Right ventricle myocardium superior (tissue), 1 donor: ENCODE measurements around the gene CHD9. TPM values are rescaled to one million over a fixed set of nuclear protein-coding genes. Genes with fewer than 3 reads are reported as not detected.
"Not testable (repeated sequence)": the region's sequence is repeated elsewhere in the genome, so short reads cannot be mapped to it uniquely, and the experiment has no call there.

ENCODE experiments used
- ATAC-seq: fragments of 200-7000 bp; cut with Tn5 transposase; one replicate; pipeline ENCODE4 v1.9.1; 2020; ENCODE audit warnings: mild to moderate bottlenecking; ENCODE audit not compliant: poor library complexity
- DNase-seq: peaks from one replicate; pipeline ENCODE4 v3.0.0-alpha.2; 2020
- intact Hi-C: fragments of 100-400 bp; cut with DNase I; formaldehyde crosslinking; loops from one replicate; pipeline ENCODE4 v1.11.2; 2022
- long read RNA-seq: library from polyadenylated mRNA; unstranded; transcript quantifications from one replicate; pipeline ENCODE4 v2.0.0, GENCODE V29; 2021
- total RNA-seq: library from RNA; stranded (reverse); fragmentation: NEBNext Ultra II Directional; extraction: Animal tissue kit (Norgen Biotek cat#: 25700); gene quantifications from one replicate; pipeline ENCODE4 v1.2.1, GENCODE V29; 2021
- donor health status: DM: no; HTN: yes; CAD: no; lungs with severe emphysema.

CHD9 gene
- 39.5 TPM for total RNA-seq
- long read RNA-seq, partial matches to known transcripts = 3 of 6 reads
- long read RNA-seq, other reads (novel, unspliced or antisense) = 2 of 6 reads

- ATAC-seq (peak; percentile 96), DNase-seq (peak; percentile 91)
- intact Hi-C loops = loop anchor here (2.0 to 10.0 kb wide), 5 partner anchors 37 to 230 kb away; no protein-coding TSS in a partner anchor
Measured at GRCh38 chr16:53054670-53055485, at the start of gene CHD9. TSS of gene CHD9 (plus strand) at chr16:53054991. CDS start at chr16:53156090, 101,099 bp downstream.

GRCh38 chr16:53007095-53007494 lies 47.7 kb upstream of the CHD9 start:
- no peak for DNase-seq

GRCh38 chr16:53014287-53014686 lies 40.5 kb upstream of the CHD9 start:
- intact Hi-C loops = no loop called here
- ATAC-seq = no peak
- no peak for DNase-seq

More at GRCh38 chr16:53007095-53007494, 47.7 kb upstream of the CHD9 start:
- ATAC-seq = no peak
- intact Hi-C loops = no loop called here

- intact Hi-C loops = no loop called here
- DNase-seq (no peak), ATAC-seq (no peak)
Measured at GRCh38 chr16:53018834-53019416, 35.9 kb upstream of the CHD9 start.

GRCh38 chr16:53022374-53022773 lies 32.4 kb upstream of the CHD9 start:
- DNase-seq (no peak), ATAC-seq (peak; percentile 56)

GRCh38 chr16:53024045-53024444 lies 30.7 kb upstream of the CHD9 start:
- intact Hi-C loops = no loop called here
- ATAC-seq (no peak), DNase-seq (no peak)

More at GRCh38 chr16:53022374-53022773, 32.4 kb upstream of the CHD9 start:
- intact Hi-C loops = no loop called here

- intact Hi-C loops = no loop called here
- no peak for ATAC-seq
- DNase-seq = no peak
Measured at GRCh38 chr16:53029971-53030370, 24.8 kb upstream of the CHD9 start.

- intact Hi-C loops = no loop called here
- DNase-seq (no peak), ATAC-seq (peak; percentile 59)
Measured at GRCh38 chr16:53031323-53031942, 23.4 kb upstream of the CHD9 start.

GRCh38 chr16:53034306-53034705 lies 20.5 kb upstream of the CHD9 start:
- intact Hi-C loops = no loop called here
- DNase-seq = no peak
- no peak for ATAC-seq

- intact Hi-C loops = no loop called here
- no peak for DNase-seq
- no peak for ATAC-seq
Measured at GRCh38 chr16:53035176-53035942, 19.4 kb upstream of the CHD9 start.

GRCh38 chr16:53036066-53036465 lies 18.7 kb upstream of the CHD9 start:
- ATAC-seq = no peak
- intact Hi-C loops = no loop called here
- no peak for DNase-seq

GRCh38 chr16:53036711-53037110 lies 18.1 kb upstream of the CHD9 start:
- intact Hi-C loops, ATAC-seq, DNase-seq: not testable (repeated sequence)

GRCh38 chr16:53040788-53041187 lies 14.0 kb upstream of the CHD9 start:
- DNase-seq (no peak), ATAC-seq (no peak)
- intact Hi-C loops = no loop called here

- DNase-seq (peak; percentile 92), ATAC-seq (peak; percentile 92)
- intact Hi-C loops = no loop called here
Measured at GRCh38 chr16:53041320-53042051, 13.3 kb upstream of the CHD9 start.

GRCh38 chr16:53042235-53042701 lies 12.5 kb upstream of the CHD9 start:
- intact Hi-C loops = no loop called here
- DNase-seq (no peak), ATAC-seq (peak; percentile 46)

GRCh38 chr16:53043428-53043831 lies 11.4 kb upstream of the CHD9 start:
- ATAC-seq (peak; percentile 44), DNase-seq (no peak)
- intact Hi-C loops = no loop called here

- intact Hi-C loops = no loop called here
- DNase-seq = peak; percentile 50
- ATAC-seq = peak; percentile 13
Measured at GRCh38 chr16:53043986-53044601, 10.7 kb upstream of the CHD9 start.
